Measurements from ENCODE around the gene CD82. TPM values are rescaled to one million over a fixed set of nuclear protein-coding genes. Genes with fewer than 3 reads are reported as not detected.

CD82 gene
- total RNA-seq, 1 donor from 2014 or later = 770 TPM

- intact Hi-C loops (cut with micrococcal nuclease) = no loop called here
- ChIA-PET CTCF (interaction anchor here (1.2 to 4.6 kb wide), 4 partner anchors 9 to 34 kb away, joined by 3 to 33 read pairs (median 21); no protein-coding TSS in a partner anchor), POLR2A (interaction anchor here (1.0 to 14.6 kb wide), 7 partner anchors 9 to 346 kb away, joined by 3 to 485 read pairs (median 15); partner anchors contain the start of gene CD82)
- H3K27me3 Mint-ChIP-seq = no peaks in the 10 kb centered on the region
- H3K4me1 Mint-ChIP-seq = peaks cover 99% of the 10 kb centered on the region
- H3K27ac Mint-ChIP-seq = peak overlapping the region; percentile 94
- H3K36me3 Mint-ChIP-seq (ENCODE audit: low read depth) = peaks cover 88% of the 10 kb centered on the region
- no peak for ATAC-seq (ENCODE audit: low read depth)
- peak overlapping the region; percentile 72 for H3K4me3 Mint-ChIP-seq
- no peaks in the 10 kb centered on the region for H3K9me3 Mint-ChIP-seq
- no peak for DNase-seq
- TF ChIP-seq CTCF (IDR thresholded peaks at IDR 0.05) = no peak
These were observed 37.4 kb downstream of the CD82 start for GRCh38 chr11:44602891-44603310.

DNA sequence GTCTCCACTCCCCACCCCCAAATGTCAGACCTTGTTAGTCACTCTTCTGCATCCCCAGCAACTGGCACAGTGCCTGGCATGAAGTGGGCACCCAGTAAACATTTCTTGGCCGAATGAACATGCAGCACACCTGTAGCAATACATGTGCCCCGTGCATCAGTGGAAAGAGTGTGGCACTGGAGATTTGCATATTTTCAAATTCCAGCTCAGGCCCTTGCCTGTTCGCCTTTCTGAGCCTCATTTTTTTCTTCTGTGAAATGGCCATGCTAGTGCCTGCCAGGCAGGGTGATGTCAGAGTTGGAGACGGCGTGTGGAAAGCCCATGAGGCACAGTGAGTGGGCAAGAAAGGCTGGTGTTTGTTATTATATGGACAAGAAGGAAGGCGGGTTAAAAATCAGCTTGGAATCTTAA, 38.7 kb downstream of the CD82 start:
- peaks cover 100% of the 10 kb centered on the region for H3K4me1 Mint-ChIP-seq
- intact Hi-C loops (cut with micrococcal nuclease) = no loop called here
- ATAC-seq (ENCODE audit: low read depth) = peak; percentile 1
- no peaks in the 10 kb centered on the region for H3K27me3 Mint-ChIP-seq
- no peaks in the 10 kb centered on the region for H3K9me3 Mint-ChIP-seq
- ChIA-PET CTCF (interaction anchor here (1.1 to 4.6 kb wide), 5 partner anchors 8 to 47 kb away, joined by 3 to 33 read pairs (median 6); no protein-coding TSS in a partner anchor), POLR2A (interaction anchor here (1.0 to 14.6 kb wide), 7 partner anchors 8 to 344 kb away, joined by 3 to 485 read pairs (median 5); partner anchors contain the start of gene CD82)
- H3K36me3 Mint-ChIP-seq (ENCODE audit: low read depth) = peaks cover 91% of the 10 kb centered on the region
- H3K27ac Mint-ChIP-seq = peak overlapping the region; percentile 94
- H3K4me3 Mint-ChIP-seq = peak overlapping the region; percentile 72
- DNase-seq = no peak
- no peak for TF ChIP-seq CTCF (IDR thresholded peaks at IDR 0.05)

- Mint-ChIP-seq H3K4me3 (peak overlapping the region; percentile 50), H3K27ac (peak overlapping the region; percentile 94)
- CTCF ChIA-PET = interaction anchor here (1.1 to 1.8 kb wide), 3 partner anchors 36 to 48 kb away, joined by 3 to 6 read pairs (median 6); no protein-coding TSS in a partner anchor
These were observed 39.7 kb downstream of the CD82 start for GRCh38 chr11:44605068-44605708.

DNA sequence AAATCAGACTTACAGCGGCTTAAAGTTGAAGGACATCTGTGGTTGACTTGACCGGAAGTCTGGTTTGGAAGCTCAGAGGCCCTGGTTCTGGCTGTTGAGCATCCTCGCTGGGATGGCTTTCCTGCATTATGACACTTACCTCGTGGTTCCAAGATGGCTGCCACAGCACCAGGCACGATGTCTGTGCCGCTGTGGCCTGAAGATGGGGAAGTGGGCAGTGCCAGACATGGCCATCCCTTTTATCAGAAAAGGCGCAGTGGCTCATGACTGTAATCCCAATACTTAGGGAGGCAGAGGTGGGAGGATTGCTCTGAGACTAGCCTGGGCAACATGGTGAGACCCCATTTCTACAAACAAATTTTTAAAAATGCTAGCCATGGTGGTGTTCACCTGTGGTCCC, 40.5 kb downstream of the CD82 start:
- no peaks in the 10 kb centered on the region for H3K27me3 Mint-ChIP-seq
- H3K4me1 Mint-ChIP-seq = peaks cover 100% of the 10 kb centered on the region
- DNase-seq = no peak
- ChIA-PET POLR2A (interaction anchor here (0.7 to 14.6 kb wide), 2 partner anchors 11 to 39 kb away, joined by 3 to 485 read pairs; partner anchors contain the start of gene CD82), CTCF (no interaction called here)
- peak overlapping the region; percentile 97 for H3K27ac Mint-ChIP-seq
- TF ChIP-seq CTCF (IDR thresholded peaks at IDR 0.05) = no peak
- no peak overlapping the region for H3K4me3 Mint-ChIP-seq
- no peaks in the 10 kb centered on the region for H3K9me3 Mint-ChIP-seq
- ATAC-seq (ENCODE audit: low read depth) = no peak
- intact Hi-C loops (cut with micrococcal nuclease) = no loop called here
- H3K36me3 Mint-ChIP-seq (ENCODE audit: low read depth) = peaks cover 91% of the 10 kb centered on the region

More at GRCh38 chr11:44605068-44605708, 39.7 kb downstream of the CD82 start:
- no peak for TF ChIP-seq CTCF (IDR thresholded peaks at IDR 0.05)
- DNase-seq (no peak), ATAC-seq (ENCODE audit: low read depth) (no peak)
- Mint-ChIP-seq H3K9me3 (no peaks in the 10 kb centered on the region), H3K4me1 (peaks cover 100% of the 10 kb centered on the region), H3K36me3 (ENCODE audit: low read depth) (peaks cover 93% of the 10 kb centered on the region), H3K27me3 (no peaks in the 10 kb centered on the region)
- POLR2A ChIA-PET = interaction anchor here (0.6 to 14.6 kb wide), 7 partner anchors 7 to 358 kb away, joined by 3 to 485 read pairs (median 5); partner anchors contain the start of gene CD82
- intact Hi-C loops (cut with micrococcal nuclease) = no loop called here

GRCh38 chr11:44606472-44606871, 41.0 kb downstream of the CD82 start:
- Mint-ChIP-seq H3K4me1 (peaks cover 100% of the 10 kb centered on the region), H3K36me3 (ENCODE audit: low read depth) (peaks cover 88% of the 10 kb centered on the region), H3K4me3 (peak overlapping the region; percentile 35), H3K27me3 (no peaks in the 10 kb centered on the region), H3K27ac (peak overlapping the region; percentile 97), H3K9me3 (no peaks in the 10 kb centered on the region)
- no peak for ATAC-seq (ENCODE audit: low read depth)
- ChIA-PET POLR2A (interaction anchor here (0.7 to 14.6 kb wide), 6 partner anchors 10 to 50 kb away, joined by 3 to 485 read pairs (median 8); partner anchors contain the start of gene CD82), CTCF (interaction anchor here (0.7 to 1.2 kb wide), 2 partner anchors 9 to 38 kb away, joined by 3 read pairs; no protein-coding TSS in a partner anchor)
- no peak for DNase-seq
- no peak for TF ChIP-seq CTCF (IDR thresholded peaks at IDR 0.05)
- intact Hi-C loops (cut with micrococcal nuclease) = no loop called here

All from activated B cell treated with CpG ODN at 0.5 μM for 24 hours (primary cell).